T47D (cell line): Measurements from ENCODE around the gene PDS5A.
A peak's percentile ranks its signal among the peaks of the same experiment; 100 is the strongest.
"Not testable (repeated sequence)": the region's sequence is repeated elsewhere in the genome, so short reads cannot be mapped to it uniquely, and the experiment has no call there.

Experiments used
- DNase-seq, 2 experiments: peaks; one replicate each; pipeline versions ENCODE4 v3.0.0 to v3.0.0-alpha.2; 2011 to 2012; ENCODE audit warnings: low read depth in 1 of 2, low spot score in 1 of 2
- JUND ChIP-seq: IDR thresholded peaks from 2 replicates; pipeline ENCODE4 v1.6.1; 2012; ENCODE audit warnings: low read depth
- in situ Hi-C: cut with HindIII; loops from 2 replicates; pipeline ENCODE4 v1.10.0; 2016; ENCODE audit warnings: low sequenced_read_pairs, low pct_unique_long_range_greater_than_20kb

PDS5A gene

GRCh38 chr4:39978378-39978775 is 666 bp upstream of the PDS5A start:
- in situ Hi-C loops, result no loop called here
- TF ChIP-seq JUND, result no peak
- no peak for DNase-seq

GRCh38 chr4:39976945-39977488 is 694 bp downstream of the PDS5A start:
- in situ Hi-C loops, result no loop called here
- no peak for TF ChIP-seq JUND
- DNase-seq, result peak in 1 of 2 experiments; percentile 18

DNA sequence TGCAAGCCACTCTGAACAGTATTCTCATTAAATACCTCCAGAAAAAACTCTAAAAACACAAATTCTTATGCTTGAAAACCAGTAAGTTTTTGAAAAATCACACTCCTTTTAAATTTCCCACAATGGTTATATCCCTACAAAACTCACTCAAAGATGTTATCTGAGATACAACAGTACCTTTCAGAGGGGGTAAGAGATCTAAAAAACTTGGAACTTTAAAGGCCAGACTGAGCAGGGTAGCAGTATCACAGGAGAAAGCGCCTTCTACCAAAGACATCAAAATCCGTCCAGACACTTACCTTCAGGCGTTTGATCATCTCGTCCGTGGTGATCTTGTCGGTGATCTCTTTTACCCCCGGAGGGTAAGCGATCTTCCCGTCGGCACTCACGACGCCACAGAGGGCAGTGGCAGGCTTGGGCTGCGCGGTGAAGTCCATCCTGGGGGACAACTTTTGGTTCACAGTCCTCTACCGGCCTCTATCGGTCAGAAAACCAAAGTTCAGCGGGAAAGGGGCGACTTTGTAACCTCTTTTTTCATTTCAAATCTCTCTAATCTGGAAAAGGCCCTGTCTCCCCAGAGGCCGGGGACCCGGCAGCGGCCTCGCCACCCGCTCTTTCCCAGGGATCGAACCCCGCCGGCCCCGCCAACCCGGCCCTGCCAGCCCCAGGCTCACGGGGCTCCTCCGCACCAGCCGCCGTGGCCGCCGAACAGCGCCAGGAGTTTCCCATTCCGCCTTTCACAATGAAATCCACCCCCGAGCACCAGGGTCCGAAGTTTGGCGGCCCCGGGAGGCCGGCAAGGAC is 1.4 kb downstream of the PDS5A start:
- peak; percentile 43 to 79 for DNase-seq
- no peak for TF ChIP-seq JUND

DNA sequence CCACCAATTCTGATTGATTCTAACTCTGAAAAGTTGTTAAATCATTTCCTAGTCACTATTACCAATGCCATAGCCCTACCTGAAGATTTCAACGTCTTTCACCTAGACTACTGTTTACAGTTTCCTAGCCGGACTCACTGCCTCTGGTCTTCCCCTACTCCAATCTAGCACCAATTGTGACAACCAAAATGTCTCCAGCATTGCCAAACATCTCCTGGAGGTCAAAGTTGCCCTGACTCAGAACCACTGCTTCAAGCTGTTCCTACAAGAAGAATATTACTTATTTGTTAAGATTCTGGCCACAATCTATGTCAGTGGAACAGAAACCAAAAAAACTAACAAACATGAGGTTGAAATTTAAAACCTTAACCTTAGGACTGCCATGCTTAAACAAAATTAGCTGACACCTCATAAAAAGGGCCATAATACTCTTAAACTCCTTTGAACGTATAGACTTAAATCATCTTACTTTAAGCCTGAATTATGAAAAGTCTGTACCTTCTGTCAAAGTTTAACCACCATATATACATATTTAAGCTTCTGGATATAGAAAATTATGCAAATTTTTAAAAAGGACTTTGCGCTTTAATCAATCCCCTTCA is 2.1 kb downstream of the PDS5A start:
- in situ Hi-C loops, result no loop called here
- no peak for DNase-seq
- no peak for TF ChIP-seq JUND

More for the DNA sequence above, 1.4 kb downstream of the PDS5A start:
- in situ Hi-C loops, result no loop called here

GRCh38 chr4:39973052-39973451 is 4.7 kb downstream of the PDS5A start:
- in situ Hi-C loops, DNase-seq: not testable (repeated sequence)

GRCh38 chr4:39970671-39971640 is 6.8 kb downstream of the PDS5A start:
- TF ChIP-seq JUND, result no peak
- in situ Hi-C loops, result no loop called here
- DNase-seq, result no peak

DNA sequence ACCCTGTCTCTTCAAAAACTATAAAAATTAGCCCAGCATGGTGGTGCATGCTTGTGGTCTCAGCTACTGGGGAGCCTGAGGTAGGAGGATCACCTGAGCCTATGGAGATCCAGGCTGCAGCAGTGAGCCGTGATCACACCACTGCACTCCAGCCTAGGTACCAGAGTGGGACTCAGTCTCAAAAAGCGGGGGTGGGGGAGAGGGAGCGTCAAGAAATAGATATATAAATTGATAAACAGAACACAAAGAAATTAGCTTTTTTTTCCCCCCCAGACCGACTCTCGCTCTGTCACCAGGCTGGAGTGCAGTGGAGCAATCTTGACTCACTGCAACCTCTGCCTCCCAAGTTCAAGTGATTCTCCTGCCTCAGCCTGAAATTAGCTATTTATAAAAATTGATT is 14.1 kb downstream of the PDS5A start:
- no peak for TF ChIP-seq JUND
- no peak for DNase-seq
- in situ Hi-C loops, result no loop called here

GRCh38 chr4:39961311-39961877 is 16.3 kb downstream of the PDS5A start:
- TF ChIP-seq JUND, result no peak

DNA sequence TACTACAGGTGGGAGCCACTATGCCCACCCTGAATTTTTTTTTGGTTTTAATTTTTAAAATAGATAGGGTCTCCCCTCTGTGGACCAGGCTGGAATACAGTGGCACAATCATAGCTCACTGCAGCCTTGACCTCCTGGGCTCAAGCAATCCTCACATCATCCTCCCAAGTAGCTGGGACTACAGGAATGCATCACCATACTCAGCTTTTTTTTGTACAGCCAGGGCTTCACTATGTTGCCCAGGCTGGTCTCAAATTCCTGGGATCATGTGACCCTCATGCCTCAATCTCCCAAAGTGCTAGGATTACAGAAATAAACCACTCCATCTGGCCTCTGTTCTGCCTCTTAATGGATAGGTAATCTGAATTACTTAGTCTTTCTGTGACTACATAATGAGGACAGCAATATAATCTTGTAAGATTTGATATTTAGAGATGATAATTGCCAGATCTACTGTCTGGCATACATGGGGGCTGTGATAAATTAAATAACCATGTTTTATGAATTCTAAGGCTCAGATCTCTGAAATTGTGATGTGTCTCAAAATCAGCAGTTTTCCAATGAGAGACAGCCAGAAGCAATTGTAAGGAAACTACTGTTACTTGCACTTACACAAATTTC is 26.7 kb downstream of the PDS5A start:
- TF ChIP-seq JUND, result no peak
- in situ Hi-C loops, result no loop called here

More at GRCh38 chr4:39961311-39961877, 16.3 kb downstream of the PDS5A start:
- in situ Hi-C loops, result no loop called here
- DNase-seq, result no peak

GRCh38 chr4:39947963-39948362 is 29.7 kb downstream of the PDS5A start:
- no peak for TF ChIP-seq JUND
- no peak for DNase-seq
- in situ Hi-C loops, result no loop called here

More for the DNA sequence above, 26.7 kb downstream of the PDS5A start:
- DNase-seq, result no peak

DNA sequence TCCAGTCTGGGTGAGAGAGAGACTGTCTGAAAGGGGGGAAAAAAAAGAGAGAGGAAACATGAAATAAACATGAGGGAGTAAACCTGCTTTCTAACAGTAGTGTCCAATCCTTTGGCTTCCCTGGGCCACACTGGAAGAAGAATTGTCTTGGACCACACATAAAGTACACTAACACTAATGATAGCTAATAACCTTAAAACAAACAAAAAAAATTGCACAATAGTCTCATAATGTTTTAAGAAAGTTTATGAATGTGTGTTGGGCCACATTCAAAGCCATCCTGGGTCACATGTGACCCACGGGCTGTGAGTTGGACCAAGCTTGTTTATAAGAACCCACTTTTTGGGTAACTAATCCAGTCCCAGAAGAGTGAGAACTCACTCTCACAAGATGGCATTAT is 30.3 kb downstream of the PDS5A start:
- in situ Hi-C loops, result no loop called here

GRCh38 chr4:39944245-39944644 is 33.5 kb downstream of the PDS5A start:
- DNase-seq, in situ Hi-C loops: not testable (repeated sequence)

More for the DNA sequence above, 30.3 kb downstream of the PDS5A start:
- no peak for DNase-seq
- no peak for TF ChIP-seq JUND
